ENCODE measurements around the gene SPPL3.

The SPPL3 gene

DNA sequence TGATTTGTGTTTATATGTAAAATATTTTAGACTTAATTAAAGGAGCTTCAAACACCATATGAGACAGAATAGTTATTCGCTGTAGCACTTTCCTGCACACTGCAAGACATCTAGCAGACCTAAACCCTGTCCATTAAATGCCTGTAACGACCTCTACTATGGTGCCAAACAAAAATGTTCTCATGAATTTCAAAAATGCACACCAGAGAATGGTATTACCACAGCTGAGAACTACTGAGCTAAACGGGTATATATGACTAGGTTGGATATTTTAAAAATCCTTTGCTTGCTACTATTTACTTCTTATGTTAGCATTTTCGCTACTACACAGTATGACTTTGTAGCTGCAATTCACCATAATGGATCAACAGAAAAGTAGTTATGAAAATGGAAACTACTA lies 34.8 kb downstream of the SPPL3 start:
- no peaks in the 10 kb centered on the region for H3K4me1 ChIP-seq (ENCODE audit: control insufficient read depth, low read depth, low read length)
- H3K27ac ChIP-seq (ENCODE audit: low read length), result no peak overlapping the region
- H3K9ac ChIP-seq (ENCODE audit: low read length), result no peak overlapping the region
- no peaks in the 10 kb centered on the region for H3K36me3 ChIP-seq (ENCODE audit: control insufficient read depth, low read depth, low read length)
- no peak overlapping the region for H3K4me3 ChIP-seq (ENCODE audit: low read length)
- no peaks in the 10 kb centered on the region for H3K27me3 ChIP-seq (ENCODE audit: control insufficient read depth, insufficient read depth, low read length)
- H3K9me3 ChIP-seq (ENCODE audit: control insufficient read depth, low read depth, low read length), result no peaks in the 10 kb centered on the region

DNA sequence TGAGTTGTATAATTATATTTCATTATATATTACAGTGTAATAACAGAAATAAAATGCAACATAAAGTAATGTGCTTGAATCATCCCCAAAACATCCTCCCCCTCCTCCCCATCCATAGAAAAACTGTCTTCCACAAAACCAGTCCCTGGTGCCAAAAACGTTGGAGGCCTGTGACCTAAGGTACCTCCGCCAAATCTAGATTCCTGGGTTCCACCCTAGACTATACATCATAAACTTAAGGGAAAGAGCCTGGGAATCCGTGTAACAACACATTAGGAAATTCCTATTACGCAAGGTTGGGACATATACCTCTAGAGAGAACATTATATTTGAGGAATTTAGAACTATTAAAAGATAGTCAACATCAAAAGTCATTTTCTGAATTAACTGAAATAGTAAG lies 38.0 kb downstream of the SPPL3 start:
- H3K4me1 ChIP-seq (ENCODE audit: control insufficient read depth, low read depth, low read length), result peaks cover 8% of the 10 kb centered on the region
- H3K27ac ChIP-seq (ENCODE audit: low read length), result no peak overlapping the region
- H3K9ac ChIP-seq (ENCODE audit: low read length), result no peak overlapping the region
- H3K27me3 ChIP-seq (ENCODE audit: control insufficient read depth, insufficient read depth, low read length), result no peaks in the 10 kb centered on the region
- H3K36me3 ChIP-seq (ENCODE audit: control insufficient read depth, low read depth, low read length), result no peaks in the 10 kb centered on the region
- no peak overlapping the region for H3K4me3 ChIP-seq (ENCODE audit: low read length)
- no peaks in the 10 kb centered on the region for H3K9me3 ChIP-seq (ENCODE audit: control insufficient read depth, low read depth, low read length)

DNA sequence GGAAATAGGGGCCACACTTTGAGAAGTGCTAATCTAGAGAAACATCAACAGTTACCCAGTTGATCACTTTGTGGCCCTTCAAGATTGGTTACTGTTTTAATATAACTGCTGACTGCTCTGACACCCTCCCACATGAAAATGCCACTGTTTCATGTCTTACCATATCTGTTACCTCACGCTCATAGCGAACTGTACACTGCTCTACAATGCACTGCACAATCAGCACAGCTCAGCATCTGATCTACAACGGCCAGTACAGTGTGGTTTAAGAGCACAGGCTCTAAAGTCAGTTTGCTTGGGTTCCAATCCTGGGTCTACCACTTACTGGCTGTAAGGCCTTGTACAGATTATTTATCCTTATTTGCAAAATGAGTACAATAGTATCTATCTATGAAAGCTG lies 39.1 kb downstream of the SPPL3 start:
- no peaks in the 10 kb centered on the region for H3K9me3 ChIP-seq (ENCODE audit: control insufficient read depth, low read depth, low read length)
- no peaks in the 10 kb centered on the region for H3K27me3 ChIP-seq (ENCODE audit: control insufficient read depth, insufficient read depth, low read length)
- no peak overlapping the region for H3K9ac ChIP-seq (ENCODE audit: low read length)
- H3K4me1 ChIP-seq (ENCODE audit: control insufficient read depth, low read depth, low read length), result peaks cover 8% of the 10 kb centered on the region
- no peak overlapping the region for H3K4me3 ChIP-seq (ENCODE audit: low read length)
- H3K27ac ChIP-seq (ENCODE audit: low read length), result no peak overlapping the region
- H3K36me3 ChIP-seq (ENCODE audit: control insufficient read depth, low read depth, low read length), result no peaks in the 10 kb centered on the region

DNA sequence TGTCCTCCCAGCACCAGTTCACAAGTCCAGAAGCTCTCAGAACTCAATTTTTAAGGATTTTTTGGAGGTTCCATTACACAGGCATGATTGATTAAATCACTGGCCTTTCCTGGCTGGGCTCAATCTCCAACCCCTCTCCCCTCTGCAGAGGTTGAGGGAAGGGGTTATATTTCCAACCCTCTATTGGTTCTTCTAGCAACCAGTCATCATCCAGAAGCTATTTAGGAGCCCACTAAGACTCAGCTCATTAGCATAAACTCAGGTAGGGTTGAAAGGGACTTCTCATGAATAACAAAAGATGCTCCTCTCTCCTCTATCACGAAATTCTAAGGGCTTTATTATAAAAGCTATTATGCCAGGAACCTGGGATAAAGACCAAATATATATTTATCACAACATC lies 41.5 kb downstream of the SPPL3 start:
- peaks cover 8% of the 10 kb centered on the region for H3K4me1 ChIP-seq (ENCODE audit: control insufficient read depth, low read depth, low read length)
- peaks cover 3% of the 10 kb centered on the region for H3K9me3 ChIP-seq (ENCODE audit: control insufficient read depth, low read depth, low read length)
- no peaks in the 10 kb centered on the region for H3K36me3 ChIP-seq (ENCODE audit: control insufficient read depth, low read depth, low read length)
- H3K9ac ChIP-seq (ENCODE audit: low read length), result no peak overlapping the region
- no peak overlapping the region for H3K4me3 ChIP-seq (ENCODE audit: low read length)
- no peaks in the 10 kb centered on the region for H3K27me3 ChIP-seq (ENCODE audit: control insufficient read depth, insufficient read depth, low read length)
- H3K27ac ChIP-seq (ENCODE audit: low read length), result no peak overlapping the region

DNA sequence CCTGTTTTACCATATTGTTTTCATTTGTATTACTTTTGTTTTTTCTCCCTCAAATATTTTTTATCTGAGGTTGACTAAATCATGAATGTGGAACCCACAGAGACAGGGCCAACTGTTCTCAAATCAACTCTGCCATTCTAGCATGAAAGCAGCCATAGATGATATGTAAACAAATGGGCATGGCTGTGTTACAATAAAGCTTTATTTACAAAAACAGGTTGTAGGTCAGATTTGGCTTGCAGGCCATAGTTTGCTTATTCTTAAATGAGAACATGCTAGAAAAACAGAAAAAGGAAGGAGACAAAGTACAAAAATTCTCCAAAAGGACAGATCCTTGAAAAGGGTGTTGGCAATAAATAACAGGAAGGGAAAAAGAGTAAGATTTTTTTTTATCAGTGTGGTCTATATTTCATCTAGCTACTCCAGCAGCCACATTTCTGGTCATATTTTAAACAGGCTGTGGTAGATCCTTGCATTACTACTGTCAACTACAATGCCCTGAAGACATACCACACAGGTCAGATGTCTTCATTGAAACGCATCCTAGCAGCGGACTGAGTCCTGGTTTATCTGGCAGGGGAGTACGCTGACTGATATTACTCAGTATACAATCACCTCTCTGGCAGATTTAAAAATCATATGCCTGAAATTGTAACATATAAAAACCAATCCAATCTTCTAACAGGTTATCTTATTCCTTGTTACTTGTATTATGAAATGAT lies 42.9 kb downstream of the SPPL3 start:
- Histone ChIP-seq H3K4me1 (ENCODE audit: control insufficient read depth, low read depth, low read length) (peaks cover 8% of the 10 kb centered on the region), H3K9ac (ENCODE audit: low read length) (no peak overlapping the region), H3K4me3 (ENCODE audit: low read length) (no peak overlapping the region), H3K27me3 (ENCODE audit: control insufficient read depth, insufficient read depth, low read length) (no peaks in the 10 kb centered on the region), H3K9me3 (ENCODE audit: control insufficient read depth, low read depth, low read length) (peaks cover 3% of the 10 kb centered on the region), H3K27ac (ENCODE audit: low read length) (no peak overlapping the region), H3K36me3 (ENCODE audit: control insufficient read depth, low read depth, low read length) (no peaks in the 10 kb centered on the region)

DNA sequence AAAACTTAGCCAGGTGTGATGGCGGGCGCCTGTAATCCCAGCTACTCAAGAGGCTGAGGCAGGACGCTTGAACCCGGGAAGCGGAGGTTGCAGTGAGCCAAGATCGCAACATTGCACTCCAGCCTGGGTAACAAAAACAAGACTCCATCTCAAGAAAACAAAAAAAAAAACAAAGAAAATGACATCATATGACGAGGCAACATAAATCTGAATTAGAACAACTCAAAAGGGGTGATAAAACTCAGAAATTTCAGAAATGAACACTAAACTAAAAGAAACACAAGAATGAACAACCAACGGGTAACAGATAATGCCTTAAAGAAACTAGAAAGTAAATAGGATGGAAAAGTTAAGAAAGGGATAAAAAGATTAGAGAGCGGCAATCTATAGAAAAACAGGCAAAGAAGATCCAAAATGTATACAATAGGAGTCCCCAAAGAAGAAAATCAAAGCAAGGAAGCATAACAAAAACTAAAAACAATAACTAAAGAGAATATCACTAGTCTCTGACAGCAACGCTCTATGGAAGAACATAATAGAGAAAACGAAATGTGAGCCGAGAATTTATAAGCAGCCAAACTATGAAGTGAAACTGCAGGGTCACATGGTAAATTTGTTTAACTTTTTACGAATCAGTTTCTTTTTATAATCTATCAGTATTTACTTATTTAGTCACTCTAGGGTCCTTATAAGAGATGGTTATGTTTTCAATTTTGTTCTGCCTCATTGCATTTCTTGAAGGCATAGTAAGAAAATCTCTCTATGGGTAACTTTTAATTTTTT lies 45.7 kb downstream of the SPPL3 start:
- H3K4me3 ChIP-seq (ENCODE audit: low read length), result no peak overlapping the region
- no peaks in the 10 kb centered on the region for H3K27me3 ChIP-seq (ENCODE audit: control insufficient read depth, insufficient read depth, low read length)
- no peak overlapping the region for H3K9ac ChIP-seq (ENCODE audit: low read length)
- peaks cover 3% of the 10 kb centered on the region for H3K9me3 ChIP-seq (ENCODE audit: control insufficient read depth, low read depth, low read length)
- H3K36me3 ChIP-seq (ENCODE audit: control insufficient read depth, low read depth, low read length), result no peaks in the 10 kb centered on the region
- H3K4me1 ChIP-seq (ENCODE audit: control insufficient read depth, low read depth, low read length), result peaks cover 11% of the 10 kb centered on the region
- H3K27ac ChIP-seq (ENCODE audit: low read length), result no peak overlapping the region

DNA sequence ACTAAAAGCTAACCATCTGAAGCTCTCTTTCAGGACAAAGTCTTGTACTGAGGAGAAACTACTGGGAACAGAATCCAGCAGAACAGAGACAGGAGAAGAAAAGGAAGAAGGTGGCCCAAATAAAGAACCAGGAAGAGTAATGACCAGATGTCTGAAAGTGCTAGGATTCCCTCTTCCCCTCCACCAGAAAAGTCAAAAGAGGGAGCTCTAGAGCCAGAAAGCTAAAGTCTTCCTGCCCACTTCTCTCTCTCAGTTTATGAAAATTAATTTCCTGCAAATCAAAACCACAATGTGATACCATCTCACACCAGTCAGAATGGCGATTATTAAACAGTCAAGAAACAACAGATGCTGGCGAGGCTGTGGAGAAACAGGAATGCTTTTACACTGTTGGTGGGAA lies 47.2 kb downstream of the SPPL3 start:
- no peaks in the 10 kb centered on the region for H3K27me3 ChIP-seq (ENCODE audit: control insufficient read depth, insufficient read depth, low read length)
- no peak overlapping the region for H3K4me3 ChIP-seq (ENCODE audit: low read length)
- H3K9me3 ChIP-seq (ENCODE audit: control insufficient read depth, low read depth, low read length), result peaks cover 3% of the 10 kb centered on the region
- no peak overlapping the region for H3K27ac ChIP-seq (ENCODE audit: low read length)
- H3K9ac ChIP-seq (ENCODE audit: low read length), result no peak overlapping the region
- H3K4me1 ChIP-seq (ENCODE audit: control insufficient read depth, low read depth, low read length), result peaks cover 3% of the 10 kb centered on the region
- no peaks in the 10 kb centered on the region for H3K36me3 ChIP-seq (ENCODE audit: control insufficient read depth, low read depth, low read length)

DNA sequence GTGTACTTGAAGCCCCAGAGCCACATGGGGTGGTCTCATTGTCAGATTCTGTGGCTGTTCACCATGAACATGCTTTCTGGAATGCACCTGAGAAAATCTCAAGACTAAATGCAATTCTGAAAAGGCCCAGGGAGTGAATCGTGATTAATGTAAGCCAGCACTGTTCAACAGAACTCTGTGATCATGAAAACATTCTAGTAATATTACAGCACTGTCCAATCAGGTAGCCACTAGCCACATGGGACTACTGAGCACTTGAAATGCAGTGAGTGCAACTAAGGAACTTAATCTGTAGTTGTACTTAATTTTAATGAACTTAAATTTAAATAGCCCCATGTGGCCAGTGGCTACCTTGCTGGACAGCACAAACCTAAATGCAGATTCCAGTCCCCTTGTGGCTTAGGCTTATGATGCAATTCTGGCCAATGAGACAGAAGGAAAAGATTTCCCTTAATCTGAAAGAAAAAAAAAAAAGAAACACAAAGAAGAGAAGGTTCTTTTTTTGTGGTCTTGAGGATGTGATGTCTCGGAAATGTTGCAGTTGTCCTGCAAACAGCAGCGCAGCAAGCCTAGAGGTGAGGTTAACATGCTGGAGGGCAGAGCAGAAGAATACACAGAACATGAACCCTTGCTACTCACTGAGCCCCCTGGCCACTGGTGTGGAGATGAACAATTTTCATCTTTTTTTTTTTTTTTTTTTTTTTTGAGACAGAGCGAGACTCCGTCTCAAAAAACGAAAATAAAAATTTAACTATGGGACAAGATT lies 48.2 kb downstream of the SPPL3 start:
- Histone ChIP-seq H3K4me1 (ENCODE audit: control insufficient read depth, low read depth, low read length) (peaks cover 3% of the 10 kb centered on the region), H3K27ac (ENCODE audit: low read length) (no peak overlapping the region), H3K9ac (ENCODE audit: low read length) (no peak overlapping the region), H3K4me3 (ENCODE audit: low read length) (no peak overlapping the region), H3K9me3 (ENCODE audit: control insufficient read depth, low read depth, low read length) (peaks cover 3% of the 10 kb centered on the region), H3K27me3 (ENCODE audit: control insufficient read depth, insufficient read depth, low read length) (no peaks in the 10 kb centered on the region), H3K36me3 (ENCODE audit: control insufficient read depth, low read depth, low read length) (no peaks in the 10 kb centered on the region)

DNA sequence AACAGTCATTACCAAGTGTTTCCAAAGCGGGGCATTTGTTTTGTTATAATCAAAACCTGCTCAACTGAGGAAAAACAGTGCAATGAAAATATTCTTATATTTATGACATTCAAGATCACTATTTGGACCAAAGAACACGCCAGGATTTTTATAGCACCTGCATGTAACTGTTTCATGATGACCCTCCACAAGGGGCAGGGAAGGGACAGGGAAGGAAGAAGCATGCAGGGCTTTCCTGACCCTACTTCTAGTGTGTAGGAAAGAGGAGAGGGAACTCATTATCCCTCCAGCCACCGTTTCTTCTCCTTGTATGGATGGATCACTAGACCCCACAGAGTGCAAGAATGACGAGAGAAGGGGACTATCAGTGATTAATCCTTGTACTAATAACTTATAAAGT lies 49.4 kb downstream of the SPPL3 start:
- Histone ChIP-seq H3K4me1 (ENCODE audit: control insufficient read depth, low read depth, low read length) (peaks cover 5% of the 10 kb centered on the region), H3K27me3 (ENCODE audit: control insufficient read depth, insufficient read depth, low read length) (no peaks in the 10 kb centered on the region), H3K9me3 (ENCODE audit: control insufficient read depth, low read depth, low read length) (peaks cover 3% of the 10 kb centered on the region), H3K36me3 (ENCODE audit: control insufficient read depth, low read depth, low read length) (no peaks in the 10 kb centered on the region), H3K9ac (ENCODE audit: low read length) (no peak overlapping the region), H3K4me3 (ENCODE audit: low read length) (no peak overlapping the region), H3K27ac (ENCODE audit: low read length) (no peak overlapping the region)

DNA sequence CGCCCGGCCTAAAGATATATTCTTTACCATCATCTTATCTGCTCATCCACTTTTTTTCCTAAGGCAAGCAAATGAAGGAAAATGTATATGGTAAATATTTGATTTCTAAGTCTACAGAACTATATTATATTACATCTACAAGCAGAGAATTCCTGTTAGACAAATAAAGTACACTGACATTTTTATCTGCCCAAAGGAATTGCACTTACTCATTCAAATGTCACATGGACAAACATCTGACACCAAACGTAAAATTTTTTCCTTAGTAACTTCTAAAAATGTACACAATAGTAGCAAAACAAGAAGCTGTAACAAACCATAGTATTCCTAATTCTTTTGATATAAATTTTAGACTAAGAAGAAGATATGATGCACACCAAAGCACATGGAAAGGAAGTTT lies 51.0 kb downstream of the SPPL3 start:
- Histone ChIP-seq H3K36me3 (ENCODE audit: control insufficient read depth, low read depth, low read length) (no peaks in the 10 kb centered on the region), H3K9ac (ENCODE audit: low read length) (no peak overlapping the region), H3K4me1 (ENCODE audit: control insufficient read depth, low read depth, low read length) (peaks cover 7% of the 10 kb centered on the region), H3K9me3 (ENCODE audit: control insufficient read depth, low read depth, low read length) (no peaks in the 10 kb centered on the region), H3K27me3 (ENCODE audit: control insufficient read depth, insufficient read depth, low read length) (no peaks in the 10 kb centered on the region), H3K4me3 (ENCODE audit: low read length) (no peak overlapping the region), H3K27ac (ENCODE audit: low read length) (no peak overlapping the region)

DNA sequence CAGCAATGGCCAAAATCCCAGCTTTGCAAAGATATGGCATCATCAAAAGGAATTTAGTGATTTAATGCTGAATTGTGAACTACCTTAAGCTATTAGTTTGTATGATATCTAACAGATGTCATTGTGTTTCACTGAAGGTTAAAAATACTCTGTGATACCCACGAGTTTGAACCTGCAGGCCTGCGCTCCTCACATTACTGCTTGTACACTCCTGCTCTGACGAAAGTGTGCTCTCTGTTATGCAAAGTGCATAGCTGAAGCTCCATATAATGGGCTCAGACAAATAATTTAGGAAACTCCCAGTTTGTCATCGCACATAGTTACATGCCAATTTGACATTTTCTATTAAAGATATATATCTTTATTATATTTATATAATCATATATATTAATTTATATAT lies 52.2 kb downstream of the SPPL3 start:
- Histone ChIP-seq H3K4me3 (ENCODE audit: low read length) (no peak overlapping the region), H3K9ac (ENCODE audit: low read length) (no peak overlapping the region), H3K4me1 (ENCODE audit: control insufficient read depth, low read depth, low read length) (peaks cover 7% of the 10 kb centered on the region), H3K9me3 (ENCODE audit: control insufficient read depth, low read depth, low read length) (no peaks in the 10 kb centered on the region), H3K27me3 (ENCODE audit: control insufficient read depth, insufficient read depth, low read length) (no peaks in the 10 kb centered on the region), H3K36me3 (ENCODE audit: control insufficient read depth, low read depth, low read length) (no peaks in the 10 kb centered on the region), H3K27ac (ENCODE audit: low read length) (no peak overlapping the region)
